ENCODE measurements around the gene RGCC. TPM values are rescaled to one million over a fixed set of nuclear protein-coding genes. Genes with fewer than 3 reads are reported as not detected.
"Not testable (repeated sequence)": the region's sequence is repeated elsewhere in the genome, so short reads cannot be mapped to it uniquely, and the experiment has no call there.

The RGCC gene
- total RNA-seq, 2 experiments from 2014 or later, result 25.5 to 34.7 TPM

DNA sequence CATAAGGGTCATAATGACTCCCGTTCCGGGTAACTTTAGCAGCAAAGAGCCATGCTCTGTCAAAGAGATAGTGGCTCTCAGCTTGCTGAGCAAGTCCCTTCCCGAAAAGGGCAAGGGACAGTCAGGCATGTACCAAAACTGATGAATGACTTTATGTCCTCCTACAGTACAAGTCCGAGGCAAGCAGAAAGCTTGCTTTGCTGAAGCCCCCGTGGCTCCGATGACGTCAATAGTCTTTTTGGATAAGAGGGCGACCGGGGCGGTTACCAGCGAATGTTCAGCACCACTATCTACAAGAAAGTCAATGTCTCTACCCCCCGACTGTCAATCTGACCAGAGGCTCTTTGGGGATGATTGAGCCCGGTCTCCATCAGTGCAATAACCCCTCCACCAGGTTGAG is 34.1 kb upstream of the RGCC start:
- H3K4me3 Mint-ChIP-seq; DNase-seq; H3K4me1 Mint-ChIP-seq; H3K36me3 Mint-ChIP-seq; H3K9me3 Mint-ChIP-seq (ENCODE audit: low read depth); H3K27me3 Mint-ChIP-seq; ATAC-seq; CTCF ChIA-PET; H3K27ac Mint-ChIP-seq: not testable (repeated sequence)

DNA sequence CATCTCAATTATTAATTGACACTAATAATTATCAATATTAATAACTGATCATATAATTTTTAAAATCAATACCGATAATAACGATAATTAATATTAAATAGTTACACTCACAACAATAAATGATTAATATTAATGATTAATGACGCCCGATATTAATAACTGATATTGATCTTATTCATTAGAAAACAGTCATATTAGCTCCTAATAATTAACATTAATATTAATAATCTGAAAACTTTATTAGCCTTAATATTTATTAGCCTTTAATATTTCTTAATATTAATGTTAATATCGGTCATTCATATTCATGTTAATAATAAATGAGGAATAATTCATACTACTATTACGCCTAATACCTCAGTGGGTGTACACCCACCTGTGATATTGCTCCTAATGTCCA is 32.7 kb upstream of the RGCC start:
- H3K36me3 Mint-ChIP-seq; DNase-seq; H3K27ac Mint-ChIP-seq; CTCF ChIA-PET; H3K9me3 Mint-ChIP-seq (ENCODE audit: low read depth); H3K27me3 Mint-ChIP-seq; H3K4me3 Mint-ChIP-seq; ATAC-seq: not testable (repeated sequence)
- H3K4me1 Mint-ChIP-seq, result peaks cover 11% of the 10 kb centered on the region

DNA sequence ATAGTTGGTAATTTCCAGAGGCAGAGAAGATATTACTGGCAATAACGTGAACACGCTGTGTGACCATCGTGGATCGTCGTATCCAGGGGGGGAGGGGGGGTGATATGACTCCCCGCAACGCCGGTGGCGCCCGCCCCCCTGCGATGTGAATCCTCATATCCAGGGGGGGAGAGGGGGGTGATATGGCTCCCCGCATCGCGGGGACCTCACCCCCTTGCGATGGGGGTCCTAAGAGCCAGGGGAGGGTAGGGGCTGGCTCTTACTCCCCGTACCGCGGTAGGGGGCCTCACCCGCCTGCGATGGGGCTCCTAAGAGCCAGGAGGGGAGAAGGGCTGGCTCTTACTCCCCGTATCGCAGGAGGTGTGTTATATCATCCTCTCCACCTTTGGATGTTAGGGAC is 31.3 kb upstream of the RGCC start:
- peak; percentile 17 for ATAC-seq
- H3K27ac Mint-ChIP-seq, result no peak overlapping the region
- no peaks in the 10 kb centered on the region for H3K9me3 Mint-ChIP-seq (ENCODE audit: low read depth)
- H3K27me3 Mint-ChIP-seq, result peaks cover 4% of the 10 kb centered on the region
- H3K4me3 Mint-ChIP-seq, result no peak overlapping the region
- no peak for DNase-seq
- peaks cover 11% of the 10 kb centered on the region for H3K4me1 Mint-ChIP-seq
- no peaks in the 10 kb centered on the region for H3K36me3 Mint-ChIP-seq
- CTCF ChIA-PET, result no interaction called here

DNA sequence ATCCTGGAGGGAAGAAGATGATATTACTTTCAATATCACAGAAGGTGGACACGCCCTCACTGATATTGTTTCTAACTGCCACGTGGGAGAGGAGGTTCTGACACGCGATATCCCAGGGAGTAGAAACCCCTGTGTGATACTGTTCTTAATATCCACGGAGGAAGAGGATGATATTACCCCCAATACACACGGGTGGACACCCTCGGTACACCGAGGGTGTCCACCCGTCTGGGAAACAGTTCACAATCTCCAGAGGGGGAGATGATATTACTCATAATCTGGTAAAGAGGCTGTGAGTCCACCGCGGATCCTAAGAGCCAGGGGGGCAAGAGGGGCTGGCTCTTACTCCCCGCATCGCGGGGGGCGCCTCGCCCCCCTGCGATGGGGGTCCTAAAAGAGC is 29.7 kb upstream of the RGCC start:
- Mint-ChIP-seq H3K4me1 (peaks cover 11% of the 10 kb centered on the region), H3K27ac (no peak overlapping the region), H3K36me3 (no peaks in the 10 kb centered on the region), H3K27me3 (peaks cover 5% of the 10 kb centered on the region), H3K9me3 (ENCODE audit: low read depth) (no peaks in the 10 kb centered on the region), H3K4me3 (peak overlapping the region; percentile 17)
- ATAC-seq (peak; percentile 28), DNase-seq (no peak)
- CTCF ChIA-PET, result no interaction called here

DNA sequence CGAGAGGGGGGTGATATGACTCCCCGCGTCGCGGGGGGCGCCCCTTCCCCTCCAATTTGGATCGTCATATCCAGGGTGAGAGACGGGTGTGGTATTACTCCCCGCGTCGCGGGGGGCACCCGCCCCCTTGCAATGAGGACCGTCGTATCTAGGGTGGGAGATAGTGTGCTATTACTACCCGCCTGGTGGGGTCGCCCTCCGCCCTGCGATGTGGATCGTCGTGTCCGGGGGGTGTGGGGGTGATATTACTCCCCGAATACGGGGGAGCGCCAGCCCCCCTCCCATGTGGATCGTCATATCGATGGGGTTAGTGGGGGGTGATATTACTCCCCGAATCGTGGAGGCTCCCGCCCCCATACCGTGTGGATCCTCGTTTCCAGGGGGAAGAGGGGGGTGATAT is 29.2 kb upstream of the RGCC start:
- H3K27me3 Mint-ChIP-seq, result peaks cover 5% of the 10 kb centered on the region
- CTCF ChIA-PET, result interaction anchor here (1.2 kb wide), 1 partner anchor 12 kb away, joined by 3 read pairs; no protein-coding TSS in a partner anchor
- peaks cover 11% of the 10 kb centered on the region for H3K4me1 Mint-ChIP-seq
- H3K27ac Mint-ChIP-seq, result no peak overlapping the region
- H3K9me3 Mint-ChIP-seq (ENCODE audit: low read depth), result no peaks in the 10 kb centered on the region
- ATAC-seq (peak; percentile 85), DNase-seq (peak; percentile 55)
- no peaks in the 10 kb centered on the region for H3K36me3 Mint-ChIP-seq
- H3K4me3 Mint-ChIP-seq, result no peak overlapping the region

DNA sequence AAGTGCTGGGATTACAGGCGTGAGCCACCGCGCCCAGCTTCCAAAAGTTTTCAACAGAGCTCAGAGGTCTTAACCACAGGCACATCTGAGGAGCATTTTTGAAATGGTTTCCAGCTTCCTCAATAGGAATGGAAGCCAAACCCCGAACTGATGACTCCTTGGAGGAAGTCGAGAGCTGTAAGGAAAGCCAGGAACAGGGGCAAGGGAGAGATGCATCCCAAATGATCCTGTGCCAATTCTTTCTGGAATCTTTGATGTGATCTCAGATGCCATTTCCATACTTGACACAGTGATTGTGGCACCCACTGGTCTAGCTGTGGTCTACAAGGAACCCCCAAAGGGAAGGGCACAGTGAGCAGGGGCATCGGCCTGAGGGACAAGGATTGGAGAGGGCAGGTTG is 23.3 kb upstream of the RGCC start:
- H3K4me3 Mint-ChIP-seq; H3K27ac Mint-ChIP-seq; H3K27me3 Mint-ChIP-seq; DNase-seq; H3K36me3 Mint-ChIP-seq; CTCF ChIA-PET; H3K9me3 Mint-ChIP-seq (ENCODE audit: low read depth); ATAC-seq; H3K4me1 Mint-ChIP-seq: not testable (repeated sequence)

DNA sequence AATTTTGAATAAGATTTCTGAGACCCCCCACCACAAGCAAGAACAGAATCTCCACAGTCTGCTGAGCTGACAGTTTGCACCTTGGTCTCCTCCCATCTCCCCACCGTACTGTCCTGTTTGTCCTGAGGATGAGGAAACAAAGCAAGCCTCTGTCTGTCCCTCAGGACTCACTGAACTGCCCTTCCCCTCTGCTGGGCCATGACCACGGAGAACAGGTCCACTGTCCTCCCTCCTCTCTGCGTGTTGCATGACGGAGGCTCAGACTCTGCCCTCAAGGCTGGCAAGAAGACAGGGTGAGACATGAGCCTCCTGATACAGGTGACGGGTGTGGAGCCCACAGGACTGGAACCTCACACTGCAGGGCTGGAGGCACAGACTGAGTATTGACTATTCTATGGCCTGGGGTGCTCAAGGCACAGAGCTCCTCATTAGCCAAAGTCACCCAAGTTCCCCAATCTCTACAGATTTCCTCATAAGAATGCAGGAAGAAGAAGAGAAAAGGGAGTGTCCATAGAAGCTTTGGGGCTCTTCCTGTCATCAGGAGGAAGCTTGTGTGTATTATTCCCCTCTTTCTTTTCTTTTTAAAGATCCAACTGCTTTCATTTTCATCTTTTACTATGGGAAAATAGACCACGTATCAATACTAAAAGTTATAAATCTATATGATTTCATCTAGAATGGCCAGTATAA is 22.4 kb upstream of the RGCC start:
- H3K27ac Mint-ChIP-seq, result no peak overlapping the region
- DNase-seq (no peak), ATAC-seq (no peak)
- H3K27me3 Mint-ChIP-seq, result peaks cover 5% of the 10 kb centered on the region
- CTCF ChIA-PET, result no interaction called here
- no peaks in the 10 kb centered on the region for H3K4me1 Mint-ChIP-seq
- H3K9me3 Mint-ChIP-seq (ENCODE audit: low read depth), result no peaks in the 10 kb centered on the region
- H3K4me3 Mint-ChIP-seq, result no peak overlapping the region
- no peaks in the 10 kb centered on the region for H3K36me3 Mint-ChIP-seq

DNA sequence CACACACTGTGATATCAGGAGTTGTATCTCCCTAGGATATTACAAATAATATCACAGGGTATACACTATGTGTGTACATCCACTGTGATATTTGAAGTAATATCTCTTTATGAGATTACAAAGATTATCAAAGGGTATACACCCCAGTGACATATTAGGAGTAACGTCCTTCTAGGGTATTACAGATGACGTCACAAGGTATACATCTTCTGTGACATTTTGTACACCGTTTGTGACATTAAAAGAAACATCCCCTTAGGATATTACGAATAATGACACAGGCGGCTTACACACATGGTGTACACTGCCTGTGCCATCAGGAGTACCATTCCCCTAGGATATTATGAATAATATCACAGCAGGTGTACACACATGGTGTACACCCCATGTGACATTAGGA is 13.4 kb upstream of the RGCC start:
- CTCF ChIA-PET, result no interaction called here

DNA sequence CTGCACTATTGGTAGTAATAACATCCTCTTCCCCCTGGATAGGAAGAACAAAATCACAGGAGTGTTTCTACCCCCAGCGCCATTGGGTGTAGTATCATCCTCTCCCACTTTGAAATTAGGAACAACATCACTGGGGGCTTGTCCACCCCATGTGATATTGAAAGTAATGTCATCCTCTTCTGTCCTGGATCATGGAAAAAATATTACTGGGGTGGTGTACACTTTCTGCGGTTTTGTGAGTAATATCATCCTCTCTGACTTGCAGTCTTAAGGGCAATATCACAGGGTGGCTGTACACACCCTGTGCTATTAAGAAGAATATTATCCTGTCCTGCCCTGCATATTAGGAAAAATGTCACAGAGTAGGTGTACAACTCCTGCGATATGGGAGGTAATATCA is 4.9 kb upstream of the RGCC start:
- DNase-seq (no peak), ATAC-seq (peak; percentile 14)
- H3K27me3 Mint-ChIP-seq, result peaks cover 23% of the 10 kb centered on the region
- no peaks in the 10 kb centered on the region for H3K36me3 Mint-ChIP-seq
- no peak overlapping the region for H3K27ac Mint-ChIP-seq
- peaks cover 13% of the 10 kb centered on the region for H3K4me1 Mint-ChIP-seq
- CTCF ChIA-PET, result no interaction called here
- H3K9me3 Mint-ChIP-seq (ENCODE audit: low read depth), result no peaks in the 10 kb centered on the region
- no peak overlapping the region for H3K4me3 Mint-ChIP-seq

More for the DNA sequence above, 13.4 kb upstream of the RGCC start:
- H3K4me1 Mint-ChIP-seq, result no peaks in the 10 kb centered on the region
- H3K9me3 Mint-ChIP-seq (ENCODE audit: low read depth), result no peaks in the 10 kb centered on the region
- DNase-seq, result no peak
- no peak overlapping the region for H3K4me3 Mint-ChIP-seq
- H3K27me3 Mint-ChIP-seq, result peaks cover 2% of the 10 kb centered on the region
- no peak overlapping the region for H3K27ac Mint-ChIP-seq
- H3K36me3 Mint-ChIP-seq, result no peaks in the 10 kb centered on the region
- ATAC-seq, result no peak

DNA sequence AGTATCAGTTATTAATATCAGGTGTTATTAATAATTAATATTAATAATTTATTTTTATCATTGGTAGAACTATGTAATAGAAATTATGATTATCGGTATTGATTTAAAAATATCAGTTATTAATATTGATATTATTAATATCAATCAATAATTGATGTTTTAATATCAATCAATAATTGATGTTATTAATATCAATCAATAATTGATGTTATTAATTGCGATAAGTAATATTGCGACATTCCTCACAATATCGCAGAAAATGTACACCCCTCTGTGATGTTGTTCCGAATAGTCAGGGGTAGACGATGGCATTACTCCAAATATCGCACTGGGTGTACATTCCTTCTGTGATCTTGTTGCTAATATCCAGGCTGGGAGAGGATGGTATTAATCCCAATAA is 3.7 kb upstream of the RGCC start:
- H3K9me3 Mint-ChIP-seq (ENCODE audit: low read depth), result no peaks in the 10 kb centered on the region
- CTCF ChIA-PET, result no interaction called here
- peaks cover 23% of the 10 kb centered on the region for H3K27me3 Mint-ChIP-seq
- ATAC-seq (no peak), DNase-seq (no peak)
- H3K4me3 Mint-ChIP-seq, result no peak overlapping the region
- H3K36me3 Mint-ChIP-seq, result no peaks in the 10 kb centered on the region
- H3K4me1 Mint-ChIP-seq, result peaks cover 14% of the 10 kb centered on the region
- no peak overlapping the region for H3K27ac Mint-ChIP-seq

DNA sequence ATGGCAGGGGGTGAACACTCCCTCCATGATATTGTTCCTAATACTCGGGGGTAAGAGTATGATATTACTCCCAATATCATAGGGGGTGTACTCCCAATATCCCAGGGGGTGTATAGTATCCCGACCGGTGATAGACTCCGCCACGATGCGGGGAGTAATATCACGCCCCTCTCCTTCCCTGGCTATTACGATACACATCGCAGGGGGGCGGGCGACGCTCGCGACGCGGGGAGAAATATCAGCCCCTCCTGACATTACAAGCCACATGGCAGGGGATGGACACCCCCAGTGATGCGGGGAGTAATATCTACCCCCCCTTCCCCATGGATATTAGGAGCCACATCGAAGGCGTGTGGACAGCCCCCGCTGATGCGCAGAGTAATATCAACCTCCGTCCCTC is 3.2 kb upstream of the RGCC start:
- H3K4me3 Mint-ChIP-seq, result no peak overlapping the region
- CTCF ChIA-PET, result no interaction called here
- no peak overlapping the region for H3K27ac Mint-ChIP-seq
- H3K4me1 Mint-ChIP-seq, result peaks cover 20% of the 10 kb centered on the region
- ATAC-seq, result no peak
- peaks cover 23% of the 10 kb centered on the region for H3K27me3 Mint-ChIP-seq
- peaks cover 3% of the 10 kb centered on the region for H3K36me3 Mint-ChIP-seq
- H3K9me3 Mint-ChIP-seq (ENCODE audit: low read depth), result no peaks in the 10 kb centered on the region
- DNase-seq, result no peak

DNA sequence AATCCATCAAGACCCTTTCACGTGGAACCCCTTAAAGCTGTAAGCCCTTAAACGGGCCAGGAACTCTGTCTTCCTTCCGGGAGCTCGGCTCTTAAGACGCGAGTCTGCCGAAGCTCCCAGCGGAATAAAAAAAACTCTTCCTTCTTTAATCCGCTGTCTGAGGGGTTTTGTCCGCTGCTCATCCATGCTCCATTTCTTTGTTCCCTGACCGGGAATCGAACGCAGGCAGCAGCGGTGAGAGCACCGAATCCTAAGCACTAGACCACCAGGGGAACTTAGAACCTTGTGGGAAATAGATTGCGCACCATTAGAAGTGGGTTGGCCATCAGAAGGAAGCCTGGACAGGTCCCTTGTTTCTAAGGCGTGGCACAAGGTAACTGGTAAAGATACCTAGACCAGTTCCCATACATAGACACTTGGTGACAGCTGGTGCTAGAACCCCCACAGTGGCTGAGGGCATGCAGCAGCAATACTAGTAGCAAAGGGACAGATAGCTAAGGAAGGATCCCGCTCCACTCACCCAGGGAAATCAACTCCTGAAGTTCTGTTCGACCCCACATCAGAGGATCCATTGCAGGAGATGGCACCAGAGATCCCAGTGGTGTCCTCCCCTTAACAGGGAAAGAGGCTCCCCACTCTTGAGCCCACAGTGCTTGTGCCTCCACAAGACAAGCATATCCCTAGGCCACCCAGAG is 1.5 kb upstream of the RGCC start:
- DNase-seq (no peak), ATAC-seq (no peak)
- Mint-ChIP-seq H3K9me3 (ENCODE audit: low read depth) (no peaks in the 10 kb centered on the region), H3K27me3 (peaks cover 23% of the 10 kb centered on the region), H3K4me3 (peak overlapping the region; percentile 79), H3K36me3 (peaks cover 15% of the 10 kb centered on the region), H3K4me1 (peaks cover 36% of the 10 kb centered on the region), H3K27ac (peak overlapping the region; percentile 17)
- CTCF ChIA-PET, result interaction anchor here (1.4 to 1.6 kb wide), 2 partner anchors 9 to 15 kb away, joined by 3 to 5 read pairs; no protein-coding TSS in a partner anchor

DNA sequence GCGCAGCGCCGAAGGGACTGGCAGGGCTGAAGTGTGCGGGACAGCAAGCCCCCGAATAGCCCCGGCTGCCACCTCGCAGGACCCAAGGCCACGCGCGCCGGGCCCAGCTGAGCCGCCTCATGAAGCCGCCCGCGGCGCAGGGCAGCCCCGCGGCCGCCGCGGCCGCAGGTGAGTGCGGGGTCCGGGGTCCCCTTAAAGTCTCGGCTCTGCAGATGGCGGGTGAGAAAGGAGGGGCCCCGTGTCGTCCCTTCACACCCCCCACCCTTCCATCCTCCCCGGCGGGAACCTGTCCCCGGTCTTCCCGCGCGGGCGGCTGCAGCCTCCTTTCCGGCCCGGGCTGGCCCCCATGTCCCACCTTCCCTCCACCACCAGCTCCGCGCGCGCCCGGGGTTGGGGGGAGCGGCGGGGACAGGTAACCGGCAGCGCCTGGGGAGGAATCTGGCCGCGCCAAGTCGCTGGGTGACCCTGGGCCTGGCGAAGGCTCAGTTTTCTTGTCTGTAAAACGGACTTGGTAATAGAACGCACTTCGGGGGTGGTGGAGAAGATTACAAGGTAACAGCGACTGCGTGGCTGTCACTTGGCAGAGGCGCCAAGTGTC is 338 bp downstream of the RGCC start:
- Mint-ChIP-seq H3K27ac (peak overlapping the region; percentile 82), H3K4me3 (peak overlapping the region; percentile 79), H3K4me1 (peaks cover 51% of the 10 kb centered on the region), H3K9me3 (ENCODE audit: low read depth) (no peaks in the 10 kb centered on the region), H3K27me3 (peaks cover 23% of the 10 kb centered on the region), H3K36me3 (peaks cover 25% of the 10 kb centered on the region)
- DNase-seq (peak; percentile 57), ATAC-seq (peak; percentile 23)
- CTCF ChIA-PET, result interaction anchor here (0.9 to 4.4 kb wide), 14 partner anchors 8 to 367 kb away, joined by 3 to 42 read pairs (median 4); no protein-coding TSS in a partner anchor

All from activated CD8-positive, alpha-beta memory T cell treated with anti-CD3 and anti-CD28 coated beads, Interleukin-2, amount 10 ng/mL, durations not matched to agents 7 days and 5 days (primary cell).